Lower leg skin (tissue), 3 donors: Measurements from ENCODE around the gene SLC43A2.

Experiments used
- POLR2A ChIP-seq, 2 donors: fragments of 450-650 bp; IDR thresholded peaks; one replicate each; pipeline ENCODE4 v1.6.1; 2016 to 2017; ENCODE audit warnings: antibody characterized with exemption in 2 of 2, mild to moderate bottlenecking in 1 of 2, moderate library complexity in 1 of 2
- TF ChIP-seq, protein P1 (sequence below), 3 donors: fragments of 450-650 bp; IDR thresholded peaks; one replicate each; pipeline ENCODE4 v1.5.1; 2016; ENCODE audit warnings: antibody characterized with exemption in 3 of 3, mild to moderate bottlenecking in 3 of 3, moderate library complexity in 2 of 3

DNA sequence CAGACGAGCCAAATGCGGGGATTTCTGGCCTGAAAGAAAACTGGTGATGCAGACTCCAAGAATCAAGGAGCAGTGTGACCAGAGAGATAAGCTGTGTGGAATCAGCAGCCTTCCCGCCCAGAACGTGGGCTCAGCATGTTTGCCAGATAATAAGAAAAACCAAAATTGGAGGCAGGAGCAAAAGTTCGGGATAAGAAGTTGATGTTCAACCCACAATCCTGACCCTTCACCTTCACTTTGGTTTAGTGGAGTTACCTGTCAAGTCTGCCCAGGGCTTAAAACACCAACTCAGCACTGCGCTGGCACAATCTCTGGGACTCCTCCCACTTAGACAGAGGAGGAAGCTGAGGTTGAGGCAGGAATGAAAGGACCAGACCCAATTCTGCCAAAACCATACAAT, 3.1 kb downstream of the SLC43A2 start:
- TF ChIP-seq, protein P1, sequence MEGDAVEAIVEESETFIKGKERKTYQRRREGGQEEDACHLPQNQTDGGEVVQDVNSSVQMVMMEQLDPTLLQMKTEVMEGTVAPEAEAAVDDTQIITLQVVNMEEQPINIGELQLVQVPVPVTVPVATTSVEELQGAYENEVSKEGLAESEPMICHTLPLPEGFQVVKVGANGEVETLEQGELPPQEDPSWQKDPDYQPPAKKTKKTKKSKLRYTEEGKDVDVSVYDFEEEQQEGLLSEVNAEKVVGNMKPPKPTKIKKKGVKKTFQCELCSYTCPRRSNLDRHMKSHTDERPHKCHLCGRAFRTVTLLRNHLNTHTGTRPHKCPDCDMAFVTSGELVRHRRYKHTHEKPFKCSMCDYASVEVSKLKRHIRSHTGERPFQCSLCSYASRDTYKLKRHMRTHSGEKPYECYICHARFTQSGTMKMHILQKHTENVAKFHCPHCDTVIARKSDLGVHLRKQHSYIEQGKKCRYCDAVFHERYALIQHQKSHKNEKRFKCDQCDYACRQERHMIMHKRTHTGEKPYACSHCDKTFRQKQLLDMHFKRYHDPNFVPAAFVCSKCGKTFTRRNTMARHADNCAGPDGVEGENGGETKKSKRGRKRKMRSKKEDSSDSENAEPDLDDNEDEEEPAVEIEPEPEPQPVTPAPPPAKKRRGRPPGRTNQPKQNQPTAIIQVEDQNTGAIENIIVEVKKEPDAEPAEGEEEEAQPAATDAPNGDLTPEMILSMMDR (IDR thresholded peaks at IDR 0.05) = no peak
- no peak for TF ChIP-seq POLR2A (IDR thresholded peaks at IDR 0.05)
